Mucosa of descending colon (tissue), 3 donors: ENCODE measurements around the gene CSNK1A1L. TPM values are rescaled to one million over a fixed set of nuclear protein-coding genes. Genes with fewer than 3 reads are reported as not detected.

Experiments used
- total RNA-seq, 3 donors: library from RNA; stranded (reverse); fragmentation: NEBNext Ultra II Directional in 2 of 3; extraction: Animal tissue kit (Norgen Biotek cat#: 25700) in 2 of 3; gene quantifications; one replicate each; pipeline versions ENCODE4 v1.2.1 to v1.2.4, GENCODE V29; 2021 to 2023
- donor health status: DM: no; HTN: no; CAD: no; lungs with moderate emphysema.
- donor health status: DM: no; HTN: no; CAD: no.
- donor health status: DM: no; HTN: yes; CAD: no.

The CSNK1A1L gene
- total RNA-seq, 3 donors from 2014 or later: not detected

Other genes with a start within 250 kb of the CSNK1A1L start
- 10 to 100 TPM in 2 of 3 donors, 1 to 10 TPM in 1; 9.0 to 21.6 (median 16.2) TPM for gene SMAD9, start 185.4 kb downstream of the CSNK1A1L start, total RNA-seq
- 10 to 100 TPM; 24.0 to 38.6 (median 30.1) TPM for gene ALG5, start 106.3 kb downstream of the CSNK1A1L start, total RNA-seq
- 10 to 100 TPM; 19.9 to 29.7 (median 27.1) TPM for gene EXOSC8, start 104.9 kb downstream of the CSNK1A1L start, total RNA-seq
- gene SUPT20H, start 46.0 kb downstream of the CSNK1A1L start, total RNA-seq: 10 to 100 TPM; 47.7 to 56.9 (median 56.4) TPM